Neural progenitor cell (in vitro differentiated cells): ENCODE results near the gene FLACC1.
"Not testable (repeated sequence)": the region's sequence is repeated elsewhere in the genome, so short reads cannot be mapped to it uniquely, and the experiment has no call there.

Experiments
- EZH2 ChIP-seq: fragments of 200-600 bp; sonication (generic); IDR thresholded peaks from 2 replicates; pipeline ENCODE4 v1.6.1; 2017; ENCODE audit warnings: antibody characterized with exemption, mild to moderate bottlenecking, moderate library complexity
- TF ChIP-seq, protein P1 (sequence below): fragments of 200-600 bp; sonication (generic); IDR thresholded peaks from 2 replicates; pipeline ENCODE4 v1.5.1; 2017; ENCODE audit warnings: antibody characterized with exemption, mild to moderate bottlenecking

DNA sequence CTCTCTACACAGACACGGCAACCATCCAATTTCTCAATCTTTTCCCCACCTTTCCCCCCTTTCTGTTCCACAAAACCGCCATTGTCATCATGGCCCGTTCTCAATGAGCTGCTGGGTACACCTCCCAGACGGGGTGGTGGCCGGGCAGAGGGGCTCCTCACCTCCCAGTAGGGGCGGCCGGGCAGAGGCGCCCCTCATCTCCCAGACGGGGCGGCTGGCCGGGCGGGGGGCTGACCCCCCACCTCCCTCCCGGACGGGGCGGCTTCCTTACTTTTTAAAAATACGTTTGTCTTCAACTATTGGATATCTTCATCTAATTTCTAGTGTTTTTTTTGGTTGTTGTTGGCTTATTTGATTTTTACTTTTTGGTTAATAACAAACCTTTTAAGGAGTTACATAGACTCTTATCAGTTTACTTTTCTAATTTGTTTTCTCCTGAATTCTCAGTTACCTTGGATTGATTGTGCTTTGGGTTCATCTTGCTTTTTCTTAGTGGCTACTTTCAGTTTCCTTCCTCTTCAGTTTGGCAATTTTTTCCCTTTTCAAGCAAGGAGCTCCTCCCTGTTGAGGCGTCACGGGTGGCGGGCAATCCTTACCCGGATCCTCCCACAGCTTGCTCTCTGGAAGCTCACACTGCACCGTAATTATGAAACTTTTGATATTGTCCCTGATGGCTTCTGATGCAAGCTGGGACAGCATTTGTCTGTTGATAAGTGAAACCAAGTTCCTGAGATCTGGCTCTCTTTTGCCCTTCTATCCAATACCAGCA lies 117.8 kb downstream of the FLACC1 start:
- TF ChIP-seq, protein P1, sequence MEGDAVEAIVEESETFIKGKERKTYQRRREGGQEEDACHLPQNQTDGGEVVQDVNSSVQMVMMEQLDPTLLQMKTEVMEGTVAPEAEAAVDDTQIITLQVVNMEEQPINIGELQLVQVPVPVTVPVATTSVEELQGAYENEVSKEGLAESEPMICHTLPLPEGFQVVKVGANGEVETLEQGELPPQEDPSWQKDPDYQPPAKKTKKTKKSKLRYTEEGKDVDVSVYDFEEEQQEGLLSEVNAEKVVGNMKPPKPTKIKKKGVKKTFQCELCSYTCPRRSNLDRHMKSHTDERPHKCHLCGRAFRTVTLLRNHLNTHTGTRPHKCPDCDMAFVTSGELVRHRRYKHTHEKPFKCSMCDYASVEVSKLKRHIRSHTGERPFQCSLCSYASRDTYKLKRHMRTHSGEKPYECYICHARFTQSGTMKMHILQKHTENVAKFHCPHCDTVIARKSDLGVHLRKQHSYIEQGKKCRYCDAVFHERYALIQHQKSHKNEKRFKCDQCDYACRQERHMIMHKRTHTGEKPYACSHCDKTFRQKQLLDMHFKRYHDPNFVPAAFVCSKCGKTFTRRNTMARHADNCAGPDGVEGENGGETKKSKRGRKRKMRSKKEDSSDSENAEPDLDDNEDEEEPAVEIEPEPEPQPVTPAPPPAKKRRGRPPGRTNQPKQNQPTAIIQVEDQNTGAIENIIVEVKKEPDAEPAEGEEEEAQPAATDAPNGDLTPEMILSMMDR, result not testable (repeated sequence)
- not testable (repeated sequence) for TF ChIP-seq EZH2
